ENCODE measurements around the gene SIPA1L2. TPM values are rescaled to one million over a fixed set of nuclear protein-coding genes. Genes with fewer than 3 reads are reported as not detected.

The SIPA1L2 gene
- total RNA-seq, 1 donor from 2014 or later = 16.6 TPM

- FAIRE-seq = no peak
- TF ChIP-seq, protein P1, sequence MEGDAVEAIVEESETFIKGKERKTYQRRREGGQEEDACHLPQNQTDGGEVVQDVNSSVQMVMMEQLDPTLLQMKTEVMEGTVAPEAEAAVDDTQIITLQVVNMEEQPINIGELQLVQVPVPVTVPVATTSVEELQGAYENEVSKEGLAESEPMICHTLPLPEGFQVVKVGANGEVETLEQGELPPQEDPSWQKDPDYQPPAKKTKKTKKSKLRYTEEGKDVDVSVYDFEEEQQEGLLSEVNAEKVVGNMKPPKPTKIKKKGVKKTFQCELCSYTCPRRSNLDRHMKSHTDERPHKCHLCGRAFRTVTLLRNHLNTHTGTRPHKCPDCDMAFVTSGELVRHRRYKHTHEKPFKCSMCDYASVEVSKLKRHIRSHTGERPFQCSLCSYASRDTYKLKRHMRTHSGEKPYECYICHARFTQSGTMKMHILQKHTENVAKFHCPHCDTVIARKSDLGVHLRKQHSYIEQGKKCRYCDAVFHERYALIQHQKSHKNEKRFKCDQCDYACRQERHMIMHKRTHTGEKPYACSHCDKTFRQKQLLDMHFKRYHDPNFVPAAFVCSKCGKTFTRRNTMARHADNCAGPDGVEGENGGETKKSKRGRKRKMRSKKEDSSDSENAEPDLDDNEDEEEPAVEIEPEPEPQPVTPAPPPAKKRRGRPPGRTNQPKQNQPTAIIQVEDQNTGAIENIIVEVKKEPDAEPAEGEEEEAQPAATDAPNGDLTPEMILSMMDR (IDR thresholded peaks at IDR 0.05; ENCODE audit: insufficient read depth, low read length, severe bottlenecking) = no peak
- DNase-seq (ENCODE audit: low read depth) = no peak
- no peak overlapping the region for H3K4me3 ChIP-seq (ENCODE audit: low read depth, low read length)
- no peaks in the 10 kb centered on the region for H3K36me3 ChIP-seq (ENCODE audit: control insufficient read depth, insufficient read depth, low read length)
- H3K27me3 ChIP-seq (ENCODE audit: control insufficient read depth, insufficient read depth, low read length) = no peaks in the 10 kb centered on the region
These were observed 35.2 kb upstream of the SIPA1L2 start for GRCh38 chr1:232664844-232665777.

DNA sequence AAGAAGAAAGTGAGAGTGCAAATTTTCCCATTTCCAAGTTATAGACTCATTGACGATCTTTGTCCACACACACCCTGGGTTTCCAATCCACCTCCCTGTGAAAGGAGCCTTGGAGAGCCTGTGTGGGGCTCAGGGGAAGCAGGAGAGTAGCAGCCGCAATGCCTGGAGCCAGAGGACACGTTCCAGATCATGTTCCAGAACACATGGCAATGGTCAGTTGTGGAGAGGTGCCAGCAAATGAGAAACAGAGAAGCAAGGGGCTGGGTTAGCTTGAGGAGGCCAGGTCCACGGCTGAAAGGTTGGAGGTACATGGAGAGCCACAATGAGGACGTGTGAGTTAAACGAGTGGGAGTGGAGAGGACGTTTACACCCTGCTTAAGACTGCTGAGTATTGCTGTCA is 33.0 kb upstream of the SIPA1L2 start:
- DNase-seq (ENCODE audit: low read depth) (no peak), FAIRE-seq (no peak)
- Histone ChIP-seq H3K27me3 (ENCODE audit: control insufficient read depth, insufficient read depth, low read length) (no peaks in the 10 kb centered on the region), H3K36me3 (ENCODE audit: control insufficient read depth, insufficient read depth, low read length) (no peaks in the 10 kb centered on the region), H3K4me3 (ENCODE audit: low read depth, low read length) (no peak overlapping the region)
- TF ChIP-seq, protein P1 (IDR thresholded peaks at IDR 0.05; ENCODE audit: insufficient read depth, low read length, severe bottlenecking) = no peak

DNA sequence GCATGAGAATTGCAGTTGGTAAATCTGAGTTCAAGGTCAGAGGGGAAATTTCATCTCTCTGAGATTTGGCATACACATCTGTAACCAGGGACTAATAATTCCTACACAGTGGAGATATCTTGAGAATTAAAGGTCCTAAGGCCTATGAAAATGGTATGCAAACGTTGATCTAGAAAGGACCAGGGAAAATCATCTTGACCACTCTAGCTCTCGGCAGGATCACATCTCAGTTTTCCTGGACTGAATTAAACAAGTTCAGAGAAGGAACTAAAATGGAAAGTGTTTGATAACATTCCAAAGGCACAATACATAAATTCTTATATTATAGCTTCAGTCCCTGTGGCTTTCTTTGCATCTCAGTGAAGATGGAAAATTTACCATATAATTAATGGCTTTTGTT is 28.5 kb upstream of the SIPA1L2 start:
- no peak overlapping the region for H3K4me3 ChIP-seq (ENCODE audit: low read depth, low read length)
- H3K36me3 ChIP-seq (ENCODE audit: control insufficient read depth, insufficient read depth, low read length) = no peaks in the 10 kb centered on the region
- FAIRE-seq = no peak
- DNase-seq (ENCODE audit: low read depth) = no peak
- no peaks in the 10 kb centered on the region for H3K27me3 ChIP-seq (ENCODE audit: control insufficient read depth, insufficient read depth, low read length)
- TF ChIP-seq, protein P1 (IDR thresholded peaks at IDR 0.05; ENCODE audit: insufficient read depth, low read length, severe bottlenecking) = no peak

- TF ChIP-seq, protein P1 (IDR thresholded peaks at IDR 0.05; ENCODE audit: insufficient read depth, low read length, severe bottlenecking) = no peak
- Histone ChIP-seq H3K36me3 (ENCODE audit: control insufficient read depth, insufficient read depth, low read length) (no peaks in the 10 kb centered on the region), H3K4me3 (ENCODE audit: low read depth, low read length) (no peak overlapping the region), H3K27me3 (ENCODE audit: control insufficient read depth, insufficient read depth, low read length) (no peaks in the 10 kb centered on the region)
- DNase-seq (ENCODE audit: low read depth) = no peak
- no peak for FAIRE-seq
These were observed 27.6 kb upstream of the SIPA1L2 start for GRCh38 chr1:232657426-232658005.

DNA sequence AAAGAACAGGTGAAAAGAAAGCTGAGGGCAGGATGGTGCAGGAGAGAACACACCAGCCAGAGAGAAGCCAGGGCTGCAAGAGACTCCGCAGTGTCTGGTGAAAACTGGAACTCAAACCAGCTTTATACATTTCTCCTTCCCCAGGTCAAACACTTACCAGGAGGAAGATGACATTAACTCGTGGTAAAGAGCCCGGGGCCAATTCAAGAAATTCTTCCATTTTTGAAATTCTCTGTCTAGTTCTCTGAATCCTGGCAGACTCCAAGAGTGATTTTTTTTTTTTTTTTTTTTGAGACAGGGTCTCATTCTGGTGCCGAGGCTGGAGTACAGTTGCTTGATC is 25.8 kb upstream of the SIPA1L2 start:
- H3K36me3 ChIP-seq (ENCODE audit: control insufficient read depth, insufficient read depth, low read length) = no peaks in the 10 kb centered on the region
- TF ChIP-seq, protein P1 (IDR thresholded peaks at IDR 0.05; ENCODE audit: insufficient read depth, low read length, severe bottlenecking) = no peak
- DNase-seq (ENCODE audit: low read depth) (no peak), FAIRE-seq (no peak)
- H3K4me3 ChIP-seq (ENCODE audit: low read depth, low read length) = no peak overlapping the region
- H3K27me3 ChIP-seq (ENCODE audit: control insufficient read depth, insufficient read depth, low read length) = no peaks in the 10 kb centered on the region

Measured in bronchial epithelial cell (primary cell).